DMS114 treated with DMSO at 0.1 percent for 48 hours (cell line): ENCODE measurements around the gene WFDC2.

Experiments used
- DNase-seq: peaks from one replicate; lab custom pipeline; 2025; ENCODE audit not compliant: unreplicated experiment; lab: John Stamatoyannopoulos, UW

The WFDC2 gene

GRCh38 chr20:45495501-45495941, 26.0 kb downstream of the WFDC2 start:
- DNase-seq = no peak

GRCh38 chr20:45496166-45496565, 26.6 kb downstream of the WFDC2 start:
- no peak for DNase-seq

GRCh38 chr20:45497971-45498494, 28.5 kb downstream of the WFDC2 start:
- DNase-seq = no peak

- DNase-seq = no peak
These were observed 30.5 kb downstream of the WFDC2 start for GRCh38 chr20:45500022-45500421.

GRCh38 chr20:45501600-45501999, 32.0 kb downstream of the WFDC2 start:
- no peak for DNase-seq

GRCh38 chr20:45502561-45502960, 33.0 kb downstream of the WFDC2 start:
- DNase-seq = no peak

- no peak for DNase-seq
These were observed 33.9 kb downstream of the WFDC2 start for GRCh38 chr20:45503403-45503802.

- no peak for DNase-seq
These were observed 36.8 kb downstream of the WFDC2 start for GRCh38 chr20:45506398-45506797.

GRCh38 chr20:45507011-45507820, 37.7 kb downstream of the WFDC2 start:
- no peak for DNase-seq

- DNase-seq = no peak
These were observed 38.7 kb downstream of the WFDC2 start for GRCh38 chr20:45508068-45508886.

GRCh38 chr20:45509091-45509490, 39.5 kb downstream of the WFDC2 start:
- DNase-seq = no peak

- DNase-seq = no peak
These were observed 40.8 kb downstream of the WFDC2 start for GRCh38 chr20:45510242-45510862.

GRCh38 chr20:45515147-45515913, 45.8 kb downstream of the WFDC2 start, which contains the start of gene SPINT3:
Gene SPINT3, minus strand, starts transcription at chr20:45515622. Its CDS starts 14 bp downstream, at chr20:45515608.
- no peak for DNase-seq

- no peak for DNase-seq
These were observed 48.7 kb downstream of the WFDC2 start for GRCh38 chr20:45518282-45518681.

- DNase-seq = no peak
These were observed 54.3 kb downstream of the WFDC2 start for GRCh38 chr20:45523821-45524220.

GRCh38 chr20:45527294-45527693, 57.7 kb downstream of the WFDC2 start:
- no peak for DNase-seq
